NB4 (cell line): ENCODE data around the gene AK9.

Experiments
- CTCF ChIP-seq: IDR thresholded peaks from one replicate; pipeline ENCODE4 v1.5.1; 2012; ENCODE audit warnings: low read depth, low read length
- TF ChIP-seq, protein P1 (sequence below): IDR thresholded peaks from 2 replicates; pipeline ENCODE4 v1.6.1; 2011; ENCODE audit warnings: low read depth, low read length

GRCh38 chr6:109595998-109596397 lies 95.0 kb downstream of the AK9 start:
- TF ChIP-seq CTCF: peak; percentile 51
- TF ChIP-seq, protein P1, sequence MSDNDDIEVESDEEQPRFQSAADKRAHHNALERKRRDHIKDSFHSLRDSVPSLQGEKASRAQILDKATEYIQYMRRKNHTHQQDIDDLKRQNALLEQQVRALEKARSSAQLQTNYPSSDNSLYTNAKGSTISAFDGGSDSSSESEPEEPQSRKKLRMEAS: no peak
